ENCODE results near the gene CYTH3. TPM values are rescaled to one million over a fixed set of nuclear protein-coding genes. Genes with fewer than 3 reads are reported as not detected.

CYTH3 gene
- total and polyA plus RNA-seq, 2 donors (not counting 3 experiments of a cell fraction or from before 2014, with no cell fraction given), result 8.6 to 11.2 TPM

GRCh38 chr7:6276911-6277408, 4.5 kb upstream of the CYTH3 start:
- Histone ChIP-seq H2AFZ (ENCODE audit: low read depth, low read length) (no peak overlapping the region), H3K9me1 (replicated peaks; ENCODE audit: control insufficient read depth, extremely low read depth, insufficient read depth, low read length) (no peaks in the 10 kb centered on the region), H3K4me3 (replicated peaks in 1 of 3; ENCODE audit: insufficient read depth in 1 of 3, low read depth in 1 of 3, low read length in 3 of 3) (no peak overlapping the region), H3K36me3 (ENCODE audit: control insufficient read depth in 2 of 2, extremely low read depth in 1 of 2, insufficient read depth in 2 of 2, low read length in 2 of 2) (no peaks in the 10 kb centered on the region), H3K4me2 (ENCODE audit: insufficient read depth, low read length) (no peak overlapping the region), H3K27me3 (ENCODE audit: control insufficient read depth in 2 of 2, insufficient read depth in 2 of 2, low read length in 2 of 2) (no peaks in the 10 kb centered on the region), H3K9ac (replicated peaks; ENCODE audit: extremely low read depth, insufficient read depth, low read length) (no peak overlapping the region), H4K20me1 (replicated peaks; ENCODE audit: control insufficient read depth, extremely low read depth, insufficient read depth, low read length) (no peaks in the 10 kb centered on the region), H3K79me2 (ENCODE audit: control insufficient read depth, insufficient read depth, low read length) (no peaks in the 10 kb centered on the region), H3K9me3 (replicated peaks; ENCODE audit: control insufficient read depth, insufficient read depth, low read length) (no peaks in the 10 kb centered on the region), H3K27ac (ENCODE audit: insufficient read depth, low read depth, low read length) (no peak overlapping the region), H3K4me1 (ENCODE audit: control insufficient read depth, extremely low read depth, insufficient read depth, low read length) (no peaks in the 10 kb centered on the region)
- TF ChIP-seq POLR2AphosphoS5 (IDR thresholded peaks at IDR 0.05; ENCODE audit: insufficient read depth, low read depth, low read length) (no peak), FOS (IDR thresholded peaks at IDR 0.05; ENCODE audit: borderline replicate concordance, insufficient read depth, low read length) (no peak), POLR2A (IDR thresholded peaks at IDR 0.05; ENCODE audit: low read depth, low read length) (no peak), MYC (IDR thresholded peaks at IDR 0.05; ENCODE audit: low read depth, low read length) (no peak), EZH2 (IDR thresholded peaks at IDR 0.05; ENCODE audit: borderline replicate concordance, low read depth, low read length, severe bottlenecking) (no peak), JUN (IDR thresholded peaks at IDR 0.05; ENCODE audit: borderline replicate concordance, insufficient read depth, insufficient read length, low read depth) (no peak), GATA2 (IDR thresholded peaks at IDR 0.05; ENCODE audit: insufficient read depth, insufficient read length, low read depth, low read length) (no peak)
- TF ChIP-seq, protein P1, sequence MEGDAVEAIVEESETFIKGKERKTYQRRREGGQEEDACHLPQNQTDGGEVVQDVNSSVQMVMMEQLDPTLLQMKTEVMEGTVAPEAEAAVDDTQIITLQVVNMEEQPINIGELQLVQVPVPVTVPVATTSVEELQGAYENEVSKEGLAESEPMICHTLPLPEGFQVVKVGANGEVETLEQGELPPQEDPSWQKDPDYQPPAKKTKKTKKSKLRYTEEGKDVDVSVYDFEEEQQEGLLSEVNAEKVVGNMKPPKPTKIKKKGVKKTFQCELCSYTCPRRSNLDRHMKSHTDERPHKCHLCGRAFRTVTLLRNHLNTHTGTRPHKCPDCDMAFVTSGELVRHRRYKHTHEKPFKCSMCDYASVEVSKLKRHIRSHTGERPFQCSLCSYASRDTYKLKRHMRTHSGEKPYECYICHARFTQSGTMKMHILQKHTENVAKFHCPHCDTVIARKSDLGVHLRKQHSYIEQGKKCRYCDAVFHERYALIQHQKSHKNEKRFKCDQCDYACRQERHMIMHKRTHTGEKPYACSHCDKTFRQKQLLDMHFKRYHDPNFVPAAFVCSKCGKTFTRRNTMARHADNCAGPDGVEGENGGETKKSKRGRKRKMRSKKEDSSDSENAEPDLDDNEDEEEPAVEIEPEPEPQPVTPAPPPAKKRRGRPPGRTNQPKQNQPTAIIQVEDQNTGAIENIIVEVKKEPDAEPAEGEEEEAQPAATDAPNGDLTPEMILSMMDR (IDR thresholded peaks at IDR 0.05; ENCODE audit: extremely low read depth in 1 of 2, insufficient read depth in 1 of 2, low read depth in 1 of 2, low read length in 2 of 2), result no peak
- TF ChIP-seq, protein P2, sequence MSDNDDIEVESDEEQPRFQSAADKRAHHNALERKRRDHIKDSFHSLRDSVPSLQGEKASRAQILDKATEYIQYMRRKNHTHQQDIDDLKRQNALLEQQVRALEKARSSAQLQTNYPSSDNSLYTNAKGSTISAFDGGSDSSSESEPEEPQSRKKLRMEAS (IDR thresholded peaks at IDR 0.05; ENCODE audit: insufficient read depth, insufficient read length), result no peak
- intact Hi-C loops (cut with micrococcal nuclease), result no loop called here
- DNase-seq (ENCODE audit: low read depth, low spot score) (no peak), FAIRE-seq (no peak)
- no TSS peak for BruUV-seq (replicated peaks)
- ChIA-PET CTCF (interaction anchor here (1.4 to 1.5 kb wide), 2 partner anchors 66 to 116 kb away, joined by 3 read pairs; no protein-coding TSS in a partner anchor), POLR2A (no interaction called here)
- dilution Hi-C loops (cut with MboI; ENCODE audit: extremely low pct_ligation_motif_present, low sequenced_read_pairs), result no loop called here

Measured in endothelial cell of umbilical vein (primary cell).